Activated T-cell treated with anti-CD3 and anti-CD28 coated beads, Interleukin-2, amount 50 U/mL, for 72 hours (primary cell): ENCODE results near the gene PTPRM. TPM values are rescaled to one million over a fixed set of nuclear protein-coding genes. Genes with fewer than 3 reads are reported as not detected.

Experiments used
- ATAC-seq, 2 donors: fragments of 150-1000 bp; cut with Tn5 transposase; replicated peaks in 1 of 2; 2 replicates each; pipeline ENCODE4 v1.10.0; 2021; ENCODE audit warnings: moderate library complexity in 2 of 2, mild to moderate bottlenecking in 1 of 2
- DNase-seq, 2 donors: peaks; one replicate each; pipeline ENCODE4 v3.0.0; 2021 to 2022; ENCODE audit warnings: mixed read lengths in 1 of 2
- H3K27ac Mint-ChIP-seq: one replicate; pipeline ENCODE4 v1.8.0; 2022; ENCODE audit warnings: mild to moderate bottlenecking, moderate library complexity, mixed read lengths
- H3K27me3 Mint-ChIP-seq: one replicate; pipeline ENCODE4 v1.8.0; 2022; ENCODE audit warnings: low read depth, mixed read lengths
- H3K36me3 Mint-ChIP-seq, 2 donors: one replicate each; pipeline ENCODE4 v1.8.0; 2022; ENCODE audit warnings: mixed read lengths in 2 of 2, mild to moderate bottlenecking in 1 of 2; ENCODE audit not compliant: insufficient read depth in 2 of 2
- H3K4me1 Mint-ChIP-seq: one replicate; pipeline ENCODE4 v1.8.0; 2022; ENCODE audit warnings: low read depth, mixed read lengths
- H3K4me3 Mint-ChIP-seq, 2 donors: one replicate each; pipeline ENCODE4 v1.8.0; 2022; ENCODE audit warnings: mild to moderate bottlenecking in 2 of 2, mixed read lengths in 2 of 2, moderate library complexity in 2 of 2
- H3K9me3 Mint-ChIP-seq, 2 donors: one replicate each; pipeline ENCODE4 v1.8.0; 2022; ENCODE audit warnings: mixed read lengths in 2 of 2
- total RNA-seq, 2 donors: library from RNA; stranded (reverse); gene quantifications; one replicate each; pipeline ENCODE4 v1.2.3, GENCODE V29; 2022

Gene PTPRM
- total RNA-seq, 2 donors from 2014 or later: 6.3 to 21.3 TPM

DNA sequence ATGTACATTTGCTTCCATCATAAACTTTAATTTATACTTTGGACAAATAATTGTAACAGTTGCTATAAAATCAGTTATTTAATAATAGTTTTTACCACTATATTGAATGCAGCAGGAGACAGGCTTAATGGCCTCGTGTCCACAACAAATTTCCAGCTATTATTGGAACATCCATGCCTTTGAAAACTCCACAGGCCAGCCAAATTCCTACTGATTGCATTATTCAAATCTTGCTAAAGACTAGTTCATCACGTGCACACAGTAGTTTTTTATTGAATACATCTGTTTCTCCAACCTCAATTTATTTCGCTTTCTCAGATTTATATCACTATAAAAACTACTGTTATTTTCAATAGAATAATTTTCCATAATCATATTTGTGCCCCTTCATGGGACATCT is 18.4 kb upstream of the PTPRM start:
- ATAC-seq: no peak
- DNase-seq: no peak
- no peaks in the 10 kb centered on the region for H3K36me3 Mint-ChIP-seq
- H3K4me3 Mint-ChIP-seq: no peak overlapping the region
- H3K27me3 Mint-ChIP-seq: no peaks in the 10 kb centered on the region
- H3K9me3 Mint-ChIP-seq: peaks cover 0 to 3% of the 10 kb centered on the region in 2 donors
- H3K27ac Mint-ChIP-seq: no peak overlapping the region
- H3K4me1 Mint-ChIP-seq: no peaks in the 10 kb centered on the region

DNA sequence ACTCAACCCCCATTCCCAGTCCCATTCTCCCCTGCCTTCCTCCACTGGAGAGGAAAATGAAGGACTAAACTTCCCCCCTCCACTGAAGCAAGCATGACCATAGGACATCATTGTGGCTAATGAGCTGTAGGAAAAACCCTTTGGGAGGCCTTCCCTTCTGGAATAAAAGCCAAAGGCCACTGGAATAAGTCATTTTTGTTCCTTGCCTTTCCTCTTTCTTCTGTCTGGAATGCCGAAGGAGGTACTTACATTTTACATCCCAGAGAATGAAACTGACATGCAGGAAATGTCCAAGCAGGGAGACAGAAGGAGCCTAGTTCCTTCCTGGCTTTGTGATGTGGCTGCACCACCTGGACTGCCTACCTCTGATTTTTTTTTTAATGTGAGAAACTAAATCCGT is 9.1 kb upstream of the PTPRM start:
- peaks cover 11% of the 10 kb centered on the region for H3K27me3 Mint-ChIP-seq
- H3K36me3 Mint-ChIP-seq: no peaks in the 10 kb centered on the region
- no peaks in the 10 kb centered on the region for H3K4me1 Mint-ChIP-seq
- DNase-seq (no peak), ATAC-seq (no peak)
- no peak overlapping the region for H3K4me3 Mint-ChIP-seq
- H3K9me3 Mint-ChIP-seq: peaks cover 0 to 3% of the 10 kb centered on the region in 2 donors
- no peak overlapping the region for H3K27ac Mint-ChIP-seq

GRCh38 chr18:7558769-7559168 is 8.3 kb upstream of the PTPRM start:
- H3K4me3 Mint-ChIP-seq: no peak overlapping the region
- DNase-seq: no peak
- H3K27ac Mint-ChIP-seq: no peak overlapping the region

DNA sequence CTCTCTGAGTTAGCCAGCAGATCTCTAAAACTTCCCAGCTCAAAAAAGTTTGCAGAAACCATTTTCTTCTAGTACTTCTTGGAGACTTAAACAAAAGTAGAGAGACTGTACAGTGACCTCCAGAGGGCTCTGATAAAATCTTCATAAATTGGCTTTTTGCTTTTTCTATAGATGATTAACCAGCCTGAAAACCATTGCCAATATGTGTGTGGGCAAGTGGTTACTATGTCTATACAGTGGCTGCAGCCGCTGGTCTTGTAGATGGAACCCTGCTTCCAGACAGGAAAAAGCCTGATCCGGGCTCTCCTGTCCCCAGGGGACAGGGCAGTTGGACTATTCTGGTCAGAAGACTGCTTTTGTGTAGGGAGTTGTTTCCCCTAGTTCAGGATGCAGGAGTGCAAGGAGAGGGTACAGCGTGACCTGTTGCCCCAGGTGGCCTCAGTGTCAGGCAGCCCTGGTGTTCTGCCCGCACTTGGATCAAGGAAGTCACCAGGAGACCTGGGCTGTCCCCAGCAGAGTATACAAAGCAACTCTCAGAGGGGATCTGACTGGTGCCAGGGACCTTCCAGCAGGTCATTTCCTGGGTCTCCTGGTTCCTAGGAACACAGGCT is 7.3 kb upstream of the PTPRM start:
- ATAC-seq (no peak), DNase-seq (no peak)
- Mint-ChIP-seq H3K27me3 (peaks cover 19% of the 10 kb centered on the region), H3K36me3 (no peaks in the 10 kb centered on the region), H3K9me3 (no peaks in the 10 kb centered on the region), H3K27ac (no peak overlapping the region), H3K4me1 (no peaks in the 10 kb centered on the region), H3K4me3 (no peak overlapping the region)

More at GRCh38 chr18:7558769-7559168, 8.3 kb upstream of the PTPRM start:
- ATAC-seq: no peak
- no peaks in the 10 kb centered on the region for H3K9me3 Mint-ChIP-seq
- no peaks in the 10 kb centered on the region for H3K36me3 Mint-ChIP-seq
- H3K27me3 Mint-ChIP-seq: peaks cover 12% of the 10 kb centered on the region
- H3K4me1 Mint-ChIP-seq: no peaks in the 10 kb centered on the region

DNA sequence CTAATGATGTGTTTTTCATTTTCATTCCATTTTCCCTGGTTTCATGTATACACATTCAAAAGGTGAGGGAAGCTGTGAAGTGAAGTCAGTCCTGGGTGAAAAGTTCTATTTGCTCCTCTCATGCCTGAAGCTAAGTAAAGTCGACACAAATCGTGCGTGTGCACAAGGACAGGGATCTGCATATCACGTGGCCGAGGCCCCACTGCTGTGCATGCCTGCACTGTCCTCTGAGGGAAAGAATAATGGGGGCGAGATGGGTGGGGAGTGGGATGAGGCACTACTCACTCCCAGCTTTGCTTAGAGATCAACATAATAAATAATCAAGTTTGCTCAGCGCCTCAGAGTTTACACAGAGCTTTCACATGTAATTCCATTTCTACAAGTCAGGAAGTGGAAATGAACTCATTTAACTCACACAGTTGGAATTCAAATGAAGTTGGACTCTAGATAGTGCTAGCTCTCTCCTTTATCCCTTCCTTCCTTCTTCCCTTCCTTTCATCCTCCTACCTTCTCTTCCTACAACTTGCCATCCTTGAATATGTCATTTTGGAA is 5.1 kb upstream of the PTPRM start:
- DNase-seq: no peak
- no peak overlapping the region for H3K27ac Mint-ChIP-seq
- H3K9me3 Mint-ChIP-seq: no peaks in the 10 kb centered on the region
- no peak for ATAC-seq
- H3K27me3 Mint-ChIP-seq: peaks cover 29% of the 10 kb centered on the region
- no peaks in the 10 kb centered on the region for H3K36me3 Mint-ChIP-seq
- H3K4me3 Mint-ChIP-seq: no peak overlapping the region
- no peaks in the 10 kb centered on the region for H3K4me1 Mint-ChIP-seq

- no peaks in the 10 kb centered on the region for H3K36me3 Mint-ChIP-seq
- H3K27me3 Mint-ChIP-seq: peaks cover 29% of the 10 kb centered on the region
Observed at GRCh38 chr18:7562491-7562890, 4.6 kb upstream of the PTPRM start.

DNA sequence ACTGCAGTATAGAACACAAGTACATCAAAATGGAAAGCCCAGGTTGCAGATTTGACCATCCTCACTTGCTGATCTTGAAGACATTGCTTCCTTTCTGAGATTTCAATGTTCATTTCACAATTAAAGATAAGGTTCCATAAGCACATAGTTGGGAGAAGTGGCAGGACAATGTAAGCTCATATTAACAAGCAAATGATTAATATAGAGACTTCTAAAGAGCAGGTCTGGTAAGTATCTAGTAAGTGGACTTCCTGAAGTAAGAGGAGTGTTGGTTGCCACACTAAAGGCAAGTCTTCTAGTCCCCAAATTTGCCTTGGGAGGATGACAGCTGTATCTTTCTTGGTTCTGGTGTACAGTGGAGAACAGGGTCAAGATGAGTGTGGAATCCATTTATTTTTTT is 1.4 kb upstream of the PTPRM start:
- peaks cover 0 to 1% of the 10 kb centered on the region in 2 donors for H3K9me3 Mint-ChIP-seq
- peaks cover 3 to 6% of the 10 kb centered on the region in 2 donors for H3K36me3 Mint-ChIP-seq
- H3K4me3 Mint-ChIP-seq: peak overlapping the region in 1 of 2 donors; percentile 49
- ATAC-seq (no peak), DNase-seq (no peak)
- no peaks in the 10 kb centered on the region for H3K4me1 Mint-ChIP-seq
- H3K27me3 Mint-ChIP-seq: peaks cover 49% of the 10 kb centered on the region
- H3K27ac Mint-ChIP-seq: no peak overlapping the region

More at GRCh38 chr18:7562491-7562890, 4.6 kb upstream of the PTPRM start:
- H3K4me3 Mint-ChIP-seq: no peak overlapping the region
- no peak for DNase-seq
- no peaks in the 10 kb centered on the region for H3K9me3 Mint-ChIP-seq
- no peak for ATAC-seq
- no peak overlapping the region for H3K27ac Mint-ChIP-seq
- no peaks in the 10 kb centered on the region for H3K4me1 Mint-ChIP-seq

GRCh38 chr18:7566244-7566566 is 911 bp upstream of the PTPRM start:
- no peak overlapping the region for H3K27ac Mint-ChIP-seq
- peaks cover 0 to 1% of the 10 kb centered on the region in 2 donors for H3K9me3 Mint-ChIP-seq
- ATAC-seq: no peak
- H3K4me1 Mint-ChIP-seq: no peaks in the 10 kb centered on the region
- no peak for DNase-seq
- peaks cover 3 to 6% of the 10 kb centered on the region in 2 donors for H3K36me3 Mint-ChIP-seq
- peak overlapping the region; percentile 62 to 70 for H3K4me3 Mint-ChIP-seq
- peaks cover 54% of the 10 kb centered on the region for H3K27me3 Mint-ChIP-seq

- Mint-ChIP-seq H3K36me3 (peaks cover 3 to 6% of the 10 kb centered on the region in 2 donors), H3K9me3 (peaks cover 0 to 1% of the 10 kb centered on the region in 2 donors), H3K4me1 (peaks cover 4% of the 10 kb centered on the region), H3K4me3 (no peak overlapping the region), H3K27me3 (peaks cover 52% of the 10 kb centered on the region), H3K27ac (no peak overlapping the region)
- DNase-seq (peak; percentile 19 to 25), ATAC-seq (peak; percentile 21 to 35)
Observed at GRCh38 chr18:7567474-7568425, 634 bp downstream of the PTPRM start.

- no peak overlapping the region for H3K27ac Mint-ChIP-seq
Observed at GRCh38 chr18:7568426-7568825, 1.3 kb downstream of the PTPRM start.

GRCh38 chr18:7571626-7572025 is 4.5 kb downstream of the PTPRM start:
- peaks cover 0 to 1% of the 10 kb centered on the region in 2 donors for H3K9me3 Mint-ChIP-seq
- peaks cover 3 to 6% of the 10 kb centered on the region in 2 donors for H3K36me3 Mint-ChIP-seq
- no peak overlapping the region for H3K27ac Mint-ChIP-seq
- peaks cover 40% of the 10 kb centered on the region for H3K27me3 Mint-ChIP-seq
- ATAC-seq (no peak), DNase-seq (no peak)
- H3K4me1 Mint-ChIP-seq: peaks cover 10% of the 10 kb centered on the region
- H3K4me3 Mint-ChIP-seq: no peak overlapping the region

More at GRCh38 chr18:7568426-7568825, 1.3 kb downstream of the PTPRM start:
- H3K27me3 Mint-ChIP-seq: peaks cover 58% of the 10 kb centered on the region
- DNase-seq: peak in 1 of 2 donors; percentile 2
- peaks cover 0 to 1% of the 10 kb centered on the region in 2 donors for H3K9me3 Mint-ChIP-seq
- peak overlapping the region in 1 of 2 donors; percentile 54 for H3K4me3 Mint-ChIP-seq
- no peak for ATAC-seq
- H3K36me3 Mint-ChIP-seq: peaks cover 3 to 6% of the 10 kb centered on the region in 2 donors
- peaks cover 10% of the 10 kb centered on the region for H3K4me1 Mint-ChIP-seq

DNA sequence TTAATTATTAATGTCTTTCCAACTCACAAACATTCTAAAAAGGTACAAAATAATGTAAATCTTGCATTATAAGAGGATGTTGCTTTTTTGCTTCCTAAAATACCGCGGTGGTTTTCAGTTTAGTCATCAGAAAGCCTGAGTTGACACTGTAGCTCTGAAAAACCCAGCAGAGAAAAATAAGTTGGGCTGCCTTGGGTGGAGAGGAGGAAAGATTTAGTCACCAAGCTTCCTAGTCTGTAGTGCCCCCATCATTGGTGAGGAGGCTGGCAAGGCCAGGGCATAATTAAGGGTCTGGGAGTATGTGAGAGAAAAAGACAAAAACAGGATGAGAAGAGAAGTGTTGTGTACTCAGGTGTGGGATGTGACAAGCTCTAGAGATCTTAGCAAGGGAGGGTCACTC is 5.7 kb downstream of the PTPRM start:
- DNase-seq: peak; percentile 10 to 12
- Mint-ChIP-seq H3K4me3 (peak overlapping the region; percentile 19 to 28), H3K36me3 (peaks cover 3 to 6% of the 10 kb centered on the region in 2 donors), H3K9me3 (peaks cover 0 to 1% of the 10 kb centered on the region in 2 donors), H3K27me3 (peaks cover 44% of the 10 kb centered on the region), H3K27ac (peak overlapping the region; percentile 90), H3K4me1 (peaks cover 10% of the 10 kb centered on the region)
- ATAC-seq: peak; percentile 74 to 77

GRCh38 chr18:7575465-7576028 is 8.4 kb downstream of the PTPRM start:
- H3K27ac Mint-ChIP-seq: no peak overlapping the region
- H3K27me3 Mint-ChIP-seq: peaks cover 26% of the 10 kb centered on the region
- peaks cover 0 to 1% of the 10 kb centered on the region in 2 donors for H3K36me3 Mint-ChIP-seq
- DNase-seq: no peak
- no peak overlapping the region for H3K4me3 Mint-ChIP-seq
- H3K9me3 Mint-ChIP-seq: peaks cover 0 to 1% of the 10 kb centered on the region in 2 donors
- ATAC-seq: peak in 1 of 2 donors; percentile 48
- peaks cover 10% of the 10 kb centered on the region for H3K4me1 Mint-ChIP-seq
